Heart left ventricle (tissue), 13 donors: Measurements from ENCODE around the gene NTRK3.

ENCODE experiments used
- POLR2A ChIP-seq, 2 donors: fragments of 450-650 bp; IDR thresholded peaks; one replicate each; pipeline ENCODE4 v1.6.1; 2017; ENCODE audit warnings: antibody characterized with exemption in 2 of 2, mild to moderate bottlenecking in 2 of 2, moderate library complexity in 2 of 2
- TF ChIP-seq, protein P1 (sequence below), 12 donors: fragments of 200-600 bp; sonication (generic) in 4 of 12; IDR thresholded peaks; one replicate each; pipeline versions ENCODE4 v1.5.0 to v1.8.0; 2018 to 2022; ENCODE audit warnings: antibody characterized with exemption in 12 of 12, mild to moderate bottlenecking in 5 of 12
- donor health status: ischemic (EF 13 %, LVEDD 7.1; RV severe dilation, severe dysfunction).
- donor health status: DM: no; HTN: yes; CAD: no.
- donor health status: DM: no; HTN: no; CAD: no.
- donor health status: ischemic (EF 25% LVEDD 6.9; RV normal size, moderate dysfunction).
- donor health status: ischemic (EF 25% LVEDD 5.7; RV mildly dilated, moderate dysfunction).
- donor health status: ischemic (EF 35%, LVEDD 5.7; RV mildly dilated, moderate dysfunction).
- donor health status: nonischemic (EF 11% LVEDD 7.7; RV severe dilation, severe dysfunction).
- donor health status: DM: yes; HTN: yes; CAD: no.
- donor health status: PGD.
- donor health status: ischemic (EF 29% LVEDD 5.4; RV normal size, mild dysfunction).
- donor health status: nonischemic (EF 23%, LVEDD 6.1; RV moderate dilation, normal function).

- TF ChIP-seq POLR2A (IDR thresholded peaks at IDR 0.05) = no peak
- TF ChIP-seq, protein P1, sequence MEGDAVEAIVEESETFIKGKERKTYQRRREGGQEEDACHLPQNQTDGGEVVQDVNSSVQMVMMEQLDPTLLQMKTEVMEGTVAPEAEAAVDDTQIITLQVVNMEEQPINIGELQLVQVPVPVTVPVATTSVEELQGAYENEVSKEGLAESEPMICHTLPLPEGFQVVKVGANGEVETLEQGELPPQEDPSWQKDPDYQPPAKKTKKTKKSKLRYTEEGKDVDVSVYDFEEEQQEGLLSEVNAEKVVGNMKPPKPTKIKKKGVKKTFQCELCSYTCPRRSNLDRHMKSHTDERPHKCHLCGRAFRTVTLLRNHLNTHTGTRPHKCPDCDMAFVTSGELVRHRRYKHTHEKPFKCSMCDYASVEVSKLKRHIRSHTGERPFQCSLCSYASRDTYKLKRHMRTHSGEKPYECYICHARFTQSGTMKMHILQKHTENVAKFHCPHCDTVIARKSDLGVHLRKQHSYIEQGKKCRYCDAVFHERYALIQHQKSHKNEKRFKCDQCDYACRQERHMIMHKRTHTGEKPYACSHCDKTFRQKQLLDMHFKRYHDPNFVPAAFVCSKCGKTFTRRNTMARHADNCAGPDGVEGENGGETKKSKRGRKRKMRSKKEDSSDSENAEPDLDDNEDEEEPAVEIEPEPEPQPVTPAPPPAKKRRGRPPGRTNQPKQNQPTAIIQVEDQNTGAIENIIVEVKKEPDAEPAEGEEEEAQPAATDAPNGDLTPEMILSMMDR (IDR thresholded peaks at IDR 0.05) = no peak
Observed at GRCh38 chr15:87959080-87959479, 297.5 kb downstream of the NTRK3 start.
